Neural progenitor cell (in vitro differentiated cells): ENCODE measurements around the gene BTNL8.

Source experiments
- EZH2phosphoT487 ChIP-seq: fragments of 200-600 bp; sonication (generic); IDR thresholded peaks from 2 replicates; pipeline ENCODE4 v1.6.1; 2017; ENCODE audit warnings: antibody characterized with exemption
- TF ChIP-seq, protein P1 (sequence below): fragments of 200-600 bp; sonication (generic); IDR thresholded peaks from 2 replicates; pipeline ENCODE4 v1.5.1; 2017; ENCODE audit warnings: antibody characterized with exemption, mild to moderate bottlenecking

DNA sequence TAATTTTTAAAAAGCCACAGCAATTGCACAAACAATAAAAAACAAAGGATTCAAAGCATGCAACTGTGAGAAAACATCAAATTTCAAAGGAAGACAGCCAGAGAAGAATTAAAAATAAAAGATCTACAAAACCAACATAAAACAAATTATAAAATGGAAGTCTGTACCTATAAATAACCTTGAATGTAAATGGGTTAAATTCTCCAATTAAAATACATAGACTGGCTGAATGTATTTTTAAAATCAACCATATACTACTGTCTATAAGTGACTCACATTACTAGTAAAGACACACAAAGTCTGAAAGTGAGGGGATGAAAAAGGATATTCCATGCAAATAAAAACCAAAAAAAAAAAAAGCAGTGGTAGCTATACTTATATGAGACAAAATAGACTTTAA lies 33.7 kb downstream of the BTNL8 start:
- TF ChIP-seq, protein P1, sequence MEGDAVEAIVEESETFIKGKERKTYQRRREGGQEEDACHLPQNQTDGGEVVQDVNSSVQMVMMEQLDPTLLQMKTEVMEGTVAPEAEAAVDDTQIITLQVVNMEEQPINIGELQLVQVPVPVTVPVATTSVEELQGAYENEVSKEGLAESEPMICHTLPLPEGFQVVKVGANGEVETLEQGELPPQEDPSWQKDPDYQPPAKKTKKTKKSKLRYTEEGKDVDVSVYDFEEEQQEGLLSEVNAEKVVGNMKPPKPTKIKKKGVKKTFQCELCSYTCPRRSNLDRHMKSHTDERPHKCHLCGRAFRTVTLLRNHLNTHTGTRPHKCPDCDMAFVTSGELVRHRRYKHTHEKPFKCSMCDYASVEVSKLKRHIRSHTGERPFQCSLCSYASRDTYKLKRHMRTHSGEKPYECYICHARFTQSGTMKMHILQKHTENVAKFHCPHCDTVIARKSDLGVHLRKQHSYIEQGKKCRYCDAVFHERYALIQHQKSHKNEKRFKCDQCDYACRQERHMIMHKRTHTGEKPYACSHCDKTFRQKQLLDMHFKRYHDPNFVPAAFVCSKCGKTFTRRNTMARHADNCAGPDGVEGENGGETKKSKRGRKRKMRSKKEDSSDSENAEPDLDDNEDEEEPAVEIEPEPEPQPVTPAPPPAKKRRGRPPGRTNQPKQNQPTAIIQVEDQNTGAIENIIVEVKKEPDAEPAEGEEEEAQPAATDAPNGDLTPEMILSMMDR = no peak
- no peak for TF ChIP-seq EZH2phosphoT487
